ENCODE data around the gene BTN1A1. TPM values are rescaled to one million over a fixed set of nuclear protein-coding genes. Genes with fewer than 3 reads are reported as not detected.

BTN1A1 gene
- total RNA-seq, 1 donor from 2014 or later, result not detected

GRCh38 chr6:26491604-26492003 is 8.5 kb upstream of the BTN1A1 start:
- Mint-ChIP-seq H3K27me3 (ENCODE audit: unreplicated experiment) (peaks cover 27% of the 10 kb centered on the region), H3K4me1 (ENCODE audit: unreplicated experiment) (no peaks in the 10 kb centered on the region)
- TF ChIP-seq CTCF (IDR thresholded peaks at IDR 0.05), result no peak

GRCh38 chr6:26493258-26493657 is 6.8 kb upstream of the BTN1A1 start:
- H3K27me3 Mint-ChIP-seq (ENCODE audit: unreplicated experiment), result peaks cover 33% of the 10 kb centered on the region
- DNase-seq (ENCODE audit: extremely low spot score, unreplicated experiment), result no peak
- no peaks in the 10 kb centered on the region for H3K4me1 Mint-ChIP-seq (ENCODE audit: unreplicated experiment)
- TF ChIP-seq CTCF (IDR thresholded peaks at IDR 0.05), result peak; percentile 45
- H3K36me3 Mint-ChIP-seq (ENCODE audit: unreplicated experiment), result no peaks in the 10 kb centered on the region
- H3K4me3 Mint-ChIP-seq (ENCODE audit: unreplicated experiment), result no peak overlapping the region
- H3K9me3 Mint-ChIP-seq (ENCODE audit: unreplicated experiment), result no peaks in the 10 kb centered on the region
- H3K27ac Mint-ChIP-seq (ENCODE audit: unreplicated experiment), result no peak overlapping the region

More at GRCh38 chr6:26491604-26492003, 8.5 kb upstream of the BTN1A1 start:
- H3K9me3 Mint-ChIP-seq (ENCODE audit: unreplicated experiment), result peaks cover 7% of the 10 kb centered on the region
- H3K27ac Mint-ChIP-seq (ENCODE audit: unreplicated experiment), result no peak overlapping the region
- H3K36me3 Mint-ChIP-seq (ENCODE audit: unreplicated experiment), result no peaks in the 10 kb centered on the region
- H3K4me3 Mint-ChIP-seq (ENCODE audit: unreplicated experiment), result no peak overlapping the region
- no peak for DNase-seq (ENCODE audit: extremely low spot score, unreplicated experiment)

GRCh38 chr6:26494117-26494516 is 6.0 kb upstream of the BTN1A1 start:
- no peak for DNase-seq (ENCODE audit: extremely low spot score, unreplicated experiment)
- no peak for TF ChIP-seq CTCF (IDR thresholded peaks at IDR 0.05)
- Mint-ChIP-seq H3K36me3 (ENCODE audit: unreplicated experiment) (no peaks in the 10 kb centered on the region), H3K27me3 (ENCODE audit: unreplicated experiment) (peaks cover 33% of the 10 kb centered on the region), H3K27ac (ENCODE audit: unreplicated experiment) (no peak overlapping the region), H3K9me3 (ENCODE audit: unreplicated experiment) (no peaks in the 10 kb centered on the region), H3K4me3 (ENCODE audit: unreplicated experiment) (no peak overlapping the region), H3K4me1 (ENCODE audit: unreplicated experiment) (no peaks in the 10 kb centered on the region)

- DNase-seq (ENCODE audit: extremely low spot score, unreplicated experiment), result no peak
- no peak overlapping the region for H3K4me3 Mint-ChIP-seq (ENCODE audit: unreplicated experiment)
- H3K27ac Mint-ChIP-seq (ENCODE audit: unreplicated experiment), result no peak overlapping the region
- H3K4me1 Mint-ChIP-seq (ENCODE audit: unreplicated experiment), result no peaks in the 10 kb centered on the region
- no peak for TF ChIP-seq CTCF (IDR thresholded peaks at IDR 0.05)
- H3K27me3 Mint-ChIP-seq (ENCODE audit: unreplicated experiment), result peaks cover 36% of the 10 kb centered on the region
- no peaks in the 10 kb centered on the region for H3K9me3 Mint-ChIP-seq (ENCODE audit: unreplicated experiment)
- H3K36me3 Mint-ChIP-seq (ENCODE audit: unreplicated experiment), result no peaks in the 10 kb centered on the region
Observed at GRCh38 chr6:26495281-26495680, 4.8 kb upstream of the BTN1A1 start.

- H3K4me3 Mint-ChIP-seq (ENCODE audit: unreplicated experiment), result no peak overlapping the region
- H3K27ac Mint-ChIP-seq (ENCODE audit: unreplicated experiment), result no peak overlapping the region
- TF ChIP-seq CTCF (IDR thresholded peaks at IDR 0.05), result no peak
- H3K4me1 Mint-ChIP-seq (ENCODE audit: unreplicated experiment), result peaks cover 10% of the 10 kb centered on the region
- no peaks in the 10 kb centered on the region for H3K36me3 Mint-ChIP-seq (ENCODE audit: unreplicated experiment)
- DNase-seq (ENCODE audit: extremely low spot score, unreplicated experiment), result no peak
- H3K27me3 Mint-ChIP-seq (ENCODE audit: unreplicated experiment), result peaks cover 56% of the 10 kb centered on the region
- H3K9me3 Mint-ChIP-seq (ENCODE audit: unreplicated experiment), result no peaks in the 10 kb centered on the region
Observed at GRCh38 chr6:26497610-26498009, 2.5 kb upstream of the BTN1A1 start.
